Mucosa of gallbladder (tissue), 1 donor: ENCODE measurements around the gene RTN4RL2. TPM values are rescaled to one million over a fixed set of nuclear protein-coding genes. Genes with fewer than 3 reads are reported as not detected.

Experiments
- DNase-seq: peaks from one replicate; pipeline ENCODE4 v3.0.0-alpha.2; 2020; ENCODE audit warnings: low spot score
- total RNA-seq: library from RNA; stranded (reverse); gene quantifications from one replicate; pipeline ENCODE4 v1.2.1, GENCODE V29; 2021
- donor health status: DM: no; HTN: no; CAD: no.

RTN4RL2 gene
- total RNA-seq, 1 donor from 2014 or later, result 19.2 TPM

DNA sequence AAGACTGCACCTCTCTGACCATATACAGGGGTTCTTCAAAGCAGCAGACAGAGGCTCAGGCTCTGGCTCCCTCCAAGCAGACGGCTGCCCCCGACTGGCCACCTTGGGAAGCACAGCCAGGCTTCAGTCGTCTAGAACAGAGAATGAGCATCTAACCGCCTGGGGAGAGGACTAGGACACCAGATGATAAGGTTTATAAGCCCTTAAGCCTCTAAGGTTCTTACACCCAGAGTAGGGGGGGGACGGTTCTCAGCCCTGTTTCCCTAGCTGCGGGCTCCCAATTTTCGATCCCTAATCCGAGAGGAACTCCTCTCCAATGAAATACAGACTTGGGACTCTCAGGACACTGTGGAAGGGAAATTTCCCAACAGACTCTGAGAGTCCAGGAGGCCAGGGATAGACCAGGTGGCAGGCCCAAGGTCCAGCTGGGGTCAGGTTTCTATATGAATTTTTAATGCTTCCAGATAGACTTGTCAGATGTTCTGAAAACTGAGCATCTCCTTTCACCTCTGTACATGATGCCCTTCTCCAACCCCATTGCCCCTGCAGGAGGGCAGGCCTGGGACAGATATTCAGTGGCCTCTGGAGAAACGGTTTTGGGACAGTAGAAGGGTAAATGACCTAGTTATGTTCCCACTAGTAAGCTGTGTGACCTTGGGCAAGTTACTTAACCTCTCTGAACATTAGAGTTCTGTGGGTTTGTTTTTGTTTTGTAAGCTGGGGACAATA, 20.2 kb downstream of the RTN4RL2 start:
- DNase-seq, result peak; percentile 64

DNA sequence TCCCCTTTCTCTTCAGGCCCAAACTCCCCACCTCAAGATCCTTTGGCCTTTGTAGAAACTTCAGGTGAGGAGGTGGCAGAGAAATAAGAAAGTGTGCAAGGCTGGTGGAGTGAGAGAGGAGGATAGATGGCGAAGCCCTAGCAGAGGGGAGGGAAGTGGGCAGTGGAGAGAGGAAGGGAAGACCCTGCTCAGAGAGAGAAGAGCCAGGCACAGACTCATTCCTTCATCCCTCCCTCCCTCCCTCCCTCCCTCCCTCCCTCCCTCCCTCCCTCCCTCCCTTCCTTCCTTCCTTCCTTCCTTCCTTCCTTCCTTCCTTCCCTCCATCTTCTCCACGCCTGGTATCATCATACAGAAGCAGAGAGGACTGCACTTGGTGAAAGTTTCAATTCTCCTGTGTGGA, 21.0 kb downstream of the RTN4RL2 start:
- DNase-seq, result no peak

DNA sequence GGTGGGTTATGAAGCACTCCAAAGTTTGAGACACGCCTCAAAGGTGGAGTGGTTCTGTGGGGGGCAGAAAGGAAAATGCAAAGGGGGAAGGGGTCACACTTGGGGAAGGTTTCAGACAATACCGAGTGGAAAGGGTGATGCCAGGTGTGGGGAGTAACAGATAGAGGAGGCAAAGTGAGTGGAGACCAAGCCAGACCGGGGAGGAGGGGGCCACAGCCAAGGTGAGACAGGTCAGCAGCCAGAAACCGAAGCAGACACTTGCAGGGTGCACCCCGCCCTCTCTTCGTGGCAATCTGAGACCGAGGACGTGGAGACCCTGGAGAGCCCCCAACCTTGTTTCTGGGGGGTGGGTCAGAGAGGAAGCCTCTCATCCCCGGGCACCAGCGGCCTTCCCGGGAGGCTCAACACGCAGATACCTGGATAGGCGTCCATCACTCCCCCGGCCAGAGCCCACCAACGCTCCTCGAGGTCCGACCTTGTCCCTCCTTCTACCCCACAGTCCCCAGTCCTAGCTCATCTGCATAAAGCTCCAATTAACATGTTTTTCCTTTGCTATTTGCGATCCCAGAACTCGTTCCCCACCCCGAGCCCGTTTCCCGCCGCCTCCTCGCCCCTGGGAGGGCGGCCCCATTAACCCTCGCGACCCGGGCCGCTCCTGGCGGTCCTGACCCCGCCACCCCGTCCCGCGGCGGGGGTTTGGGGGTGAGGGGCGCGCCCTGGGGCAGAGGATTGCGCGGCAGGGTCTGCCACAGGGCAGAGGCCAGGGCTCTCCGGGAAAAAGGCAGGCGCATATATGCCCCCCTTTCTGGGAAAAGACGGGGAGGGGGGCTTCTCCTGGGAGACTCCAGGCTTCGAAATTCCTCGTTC, 21.8 kb downstream of the RTN4RL2 start:
- DNase-seq, result no peak

DNA sequence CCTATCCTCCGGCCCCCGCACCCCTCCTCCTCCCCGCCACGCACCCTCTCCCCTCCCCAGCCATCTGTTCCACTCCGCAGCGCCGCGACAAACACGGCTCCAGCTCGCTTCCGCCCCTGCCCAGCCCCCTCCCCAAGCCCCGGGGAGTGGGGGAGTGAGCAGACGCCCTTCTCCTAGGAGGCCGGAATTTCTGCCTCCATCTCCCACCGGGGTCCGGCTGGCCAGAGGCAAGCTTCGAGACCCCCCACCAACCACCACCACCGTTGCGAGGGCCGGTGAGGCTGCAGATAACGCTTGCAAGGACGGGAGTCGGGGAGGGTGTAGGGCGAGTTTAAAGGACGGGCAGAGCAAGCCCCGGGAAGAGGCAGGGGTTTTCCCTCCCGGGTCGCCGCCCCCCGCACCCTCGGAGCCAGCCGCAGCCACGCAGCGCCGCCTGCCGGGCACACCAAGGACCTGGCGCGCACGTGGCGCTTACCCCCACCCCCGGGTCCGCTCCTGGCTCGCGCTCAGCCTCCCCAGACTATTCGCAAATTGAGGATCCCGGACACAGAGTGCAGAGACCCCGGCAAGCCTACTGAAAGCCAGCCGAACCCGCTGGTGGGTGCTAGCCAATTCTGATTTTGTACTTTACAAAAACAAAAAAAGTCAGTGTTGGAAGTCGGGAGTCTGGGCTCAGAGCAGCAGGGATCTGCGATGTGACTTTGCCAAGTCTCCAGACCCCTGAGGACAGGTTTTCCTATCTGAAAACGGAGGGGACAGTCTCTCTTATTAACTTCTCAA, 22.6 kb downstream of the RTN4RL2 start:
- DNase-seq, result no peak

DNA sequence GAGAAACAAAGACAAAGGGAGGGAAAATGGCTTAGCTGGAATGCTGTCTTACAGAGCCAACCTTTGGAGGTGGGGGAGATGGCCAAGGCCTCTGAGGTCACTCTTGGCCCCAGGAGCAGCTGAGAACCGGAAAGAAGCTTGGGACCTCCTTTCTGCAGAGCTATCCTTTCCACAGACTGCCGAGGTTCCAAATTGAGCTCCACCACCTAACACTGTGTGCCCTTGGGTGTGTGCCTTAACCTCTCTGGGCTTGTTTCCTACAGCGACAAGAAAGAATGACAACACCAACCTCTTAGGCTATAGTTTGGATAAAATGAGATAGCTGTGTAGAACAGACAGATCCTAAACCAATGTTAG, 23.2 kb downstream of the RTN4RL2 start:
- no peak for DNase-seq

DNA sequence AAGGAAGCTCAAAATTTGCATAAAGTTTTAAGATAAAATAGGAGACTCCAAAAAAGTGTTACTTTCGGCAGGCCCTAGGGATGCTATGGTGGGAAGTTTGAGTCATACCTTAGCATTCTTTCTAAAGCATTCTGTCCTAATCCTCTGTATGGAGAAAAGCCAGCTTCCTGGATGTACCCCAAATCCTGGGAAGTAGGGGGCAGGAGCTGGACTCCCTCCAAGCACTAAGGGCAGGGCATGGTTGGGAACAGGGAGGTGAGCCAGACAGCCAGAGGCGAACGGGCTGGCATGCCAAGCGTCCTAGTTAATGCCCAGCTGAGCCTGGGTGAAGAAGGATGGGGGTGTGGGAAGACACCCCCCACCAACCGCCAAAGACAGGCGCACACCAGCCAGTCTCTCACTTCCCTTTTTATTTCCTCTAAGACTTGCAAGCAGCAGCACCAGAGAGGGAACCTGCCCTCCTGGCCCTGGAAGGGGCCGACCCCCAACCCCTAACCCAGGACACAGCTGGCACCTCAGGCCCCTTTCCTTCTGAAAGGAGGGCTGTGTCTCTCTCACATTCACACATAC, 23.9 kb downstream of the RTN4RL2 start:
- DNase-seq, result no peak

DNA sequence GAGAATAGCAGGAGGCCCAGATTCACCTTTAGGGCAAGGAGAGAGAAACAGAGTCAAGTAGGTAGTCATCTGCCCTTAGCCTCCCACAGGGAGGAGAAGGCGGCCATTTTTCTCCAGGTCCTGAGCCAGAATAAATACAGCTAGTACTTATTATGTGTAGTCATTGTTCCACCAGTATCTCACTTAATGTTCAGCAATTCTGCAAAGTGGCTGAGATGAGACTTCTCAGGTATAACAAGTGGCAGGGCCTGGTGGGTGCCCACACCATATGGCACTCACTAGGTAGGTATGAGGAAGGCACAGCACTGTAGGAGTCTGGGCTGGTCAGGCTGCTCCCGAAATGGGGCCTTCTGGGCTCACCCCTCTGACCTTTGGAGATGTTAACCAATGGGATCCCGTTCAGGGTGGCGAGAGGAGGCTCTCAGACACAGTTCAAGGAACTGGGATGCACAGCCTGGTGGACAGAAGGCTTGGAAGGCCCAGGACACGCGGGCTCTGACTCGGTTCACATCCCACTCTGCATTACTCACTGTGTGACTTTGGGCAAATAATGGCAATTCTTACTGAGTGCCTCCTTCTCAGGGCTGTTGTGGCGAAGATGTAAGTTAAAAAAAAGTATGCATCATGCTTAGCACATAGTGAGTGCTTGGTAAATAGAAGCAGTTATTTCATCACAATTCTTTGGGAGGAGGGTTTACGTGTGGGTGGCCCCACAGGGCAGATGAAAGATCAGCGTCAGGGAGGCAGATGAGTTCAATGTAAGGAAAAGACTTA, 25.1 kb downstream of the RTN4RL2 start:
- DNase-seq, result no peak

DNA sequence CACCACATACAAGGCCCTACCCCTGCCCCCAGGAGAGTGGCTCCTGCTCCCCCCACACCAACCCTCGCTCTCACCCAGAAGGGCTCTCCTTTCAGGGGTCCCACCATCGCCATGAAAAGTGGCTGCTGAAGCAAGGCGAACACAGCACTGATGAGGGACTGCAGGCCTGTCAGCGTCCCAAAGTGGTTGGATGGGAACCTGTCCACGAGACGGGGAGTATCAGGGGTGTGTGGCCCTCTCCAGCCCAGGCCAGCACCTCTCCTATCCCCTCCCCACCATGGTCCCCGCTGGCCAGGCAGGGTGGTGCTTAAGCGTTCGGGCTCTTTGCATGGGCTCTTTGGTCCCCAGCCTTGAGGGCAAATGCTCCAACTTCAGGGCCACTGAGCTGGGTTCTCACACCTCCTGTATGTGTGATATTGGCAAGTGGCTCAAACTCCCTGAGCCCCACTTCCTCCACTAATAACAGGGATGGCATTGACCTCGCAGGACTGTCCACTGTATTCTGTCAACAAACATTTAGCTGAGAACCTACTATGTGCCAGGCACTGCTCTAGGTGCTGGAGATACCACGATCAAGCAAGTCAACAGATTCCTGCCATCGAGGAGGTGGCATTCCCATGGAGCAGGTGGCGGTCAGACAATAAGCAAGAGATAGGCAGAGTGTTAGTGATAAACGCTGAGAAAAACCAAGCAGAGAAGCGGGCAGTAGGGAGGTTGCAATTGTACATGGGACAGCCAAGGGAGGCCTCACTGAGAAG, 26.9 kb downstream of the RTN4RL2 start:
- DNase-seq, result no peak

DNA sequence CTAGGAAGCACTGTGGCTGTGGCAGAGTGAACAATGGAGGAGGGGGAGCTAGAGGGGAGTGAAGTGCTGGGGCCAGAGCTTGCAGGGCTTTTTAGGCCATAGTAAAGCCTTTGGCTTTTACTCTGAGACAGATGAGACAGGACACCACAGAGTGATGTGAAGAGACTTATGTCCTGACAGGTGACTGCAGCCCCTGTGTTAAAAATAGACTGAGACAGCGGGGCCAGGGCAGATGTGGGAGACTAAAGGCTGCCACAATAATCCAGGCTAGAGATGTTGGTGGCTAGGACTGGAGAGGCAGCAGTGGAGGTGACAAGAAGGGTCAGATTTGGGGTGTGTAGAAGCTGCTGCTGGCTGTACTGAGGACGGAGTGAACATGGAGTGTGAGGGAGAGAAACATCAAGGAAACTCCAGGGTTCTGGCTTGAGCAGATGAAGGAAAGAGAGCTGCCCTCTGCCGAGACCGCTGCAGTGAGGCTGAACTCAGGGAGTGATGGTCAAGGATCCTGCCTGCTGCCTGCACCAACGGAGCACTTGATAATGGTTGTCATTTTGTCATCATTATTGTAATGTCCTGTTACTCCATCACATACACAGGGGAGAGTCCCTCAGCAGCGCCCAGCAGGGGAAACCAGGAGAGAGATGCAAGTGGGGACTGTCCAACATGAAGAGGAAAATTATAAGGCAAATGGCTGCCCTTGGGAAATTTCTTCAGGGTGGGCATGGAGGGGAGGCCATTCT, 27.8 kb downstream of the RTN4RL2 start:
- DNase-seq, result no peak

DNA sequence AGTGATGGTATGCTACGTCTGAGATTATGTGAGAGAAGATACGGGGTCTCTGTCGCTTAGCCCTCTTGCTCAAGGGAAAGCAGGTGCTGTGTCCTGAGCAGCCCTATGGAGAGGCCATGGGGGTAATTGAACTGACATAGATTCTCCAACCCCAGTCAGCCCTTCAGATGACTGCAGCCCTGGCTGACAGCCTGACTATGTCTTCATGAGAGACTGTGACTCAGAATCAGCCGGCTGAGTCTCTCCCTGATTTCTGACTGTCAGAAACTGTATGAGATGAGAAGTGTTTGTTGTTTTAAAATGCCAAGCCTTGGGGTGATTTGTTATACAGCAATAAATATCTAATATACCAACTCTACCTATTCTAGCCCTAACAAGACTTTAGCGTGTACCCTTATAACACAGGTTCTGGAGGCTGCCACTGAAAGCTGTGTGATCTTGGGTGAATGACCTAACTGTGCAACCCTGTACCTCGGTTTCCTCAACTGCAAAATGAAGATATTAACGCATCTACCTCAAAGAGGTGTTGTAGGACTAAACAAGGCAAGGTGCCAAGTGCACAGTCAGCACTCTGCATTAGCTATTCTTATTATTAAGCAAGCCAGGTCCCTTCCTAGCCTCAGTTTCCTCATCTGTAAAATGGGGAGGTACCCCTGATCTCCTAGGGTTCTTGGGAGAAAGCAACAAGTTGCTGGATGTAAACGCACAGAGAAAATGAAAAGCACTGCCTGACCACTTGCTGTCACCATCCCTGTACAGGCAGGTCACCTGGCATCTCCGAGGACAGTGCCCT, 30.3 kb downstream of the RTN4RL2 start:
- DNase-seq, result no peak

DNA sequence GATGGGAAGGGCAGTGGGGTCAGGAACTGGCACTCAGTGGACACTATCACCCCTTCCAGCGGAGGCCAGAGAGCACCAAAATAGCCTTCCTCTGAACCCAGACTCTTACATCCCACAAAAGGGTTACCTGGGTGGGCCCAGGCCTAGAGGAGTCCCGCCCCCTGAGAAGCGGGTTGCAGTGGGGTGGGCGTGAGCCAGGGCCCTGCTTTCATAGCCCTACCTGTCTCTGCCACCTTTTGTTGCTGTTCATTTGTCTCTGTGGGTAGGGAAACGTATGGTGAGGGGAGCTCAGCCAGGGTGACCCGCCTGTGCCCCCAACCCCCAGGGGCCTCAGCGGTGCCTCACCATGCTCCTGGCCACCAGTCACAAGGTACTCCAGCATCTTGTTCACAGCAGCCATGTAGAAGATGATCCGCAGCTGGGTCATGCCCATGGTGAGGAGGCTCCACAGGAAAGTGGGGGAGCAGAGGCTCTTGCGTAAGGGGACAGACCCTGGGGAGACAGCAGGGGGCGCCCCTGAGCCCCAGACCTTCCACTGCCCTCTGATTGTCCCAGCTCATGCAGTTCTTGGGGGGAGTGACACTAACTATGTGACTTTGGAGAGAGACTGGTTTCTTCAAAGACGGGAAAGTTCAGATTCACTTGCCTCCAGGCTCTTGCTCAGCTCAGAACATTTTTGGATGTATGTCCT, 31.2 kb downstream of the RTN4RL2 start:
- no peak for DNase-seq

DNA sequence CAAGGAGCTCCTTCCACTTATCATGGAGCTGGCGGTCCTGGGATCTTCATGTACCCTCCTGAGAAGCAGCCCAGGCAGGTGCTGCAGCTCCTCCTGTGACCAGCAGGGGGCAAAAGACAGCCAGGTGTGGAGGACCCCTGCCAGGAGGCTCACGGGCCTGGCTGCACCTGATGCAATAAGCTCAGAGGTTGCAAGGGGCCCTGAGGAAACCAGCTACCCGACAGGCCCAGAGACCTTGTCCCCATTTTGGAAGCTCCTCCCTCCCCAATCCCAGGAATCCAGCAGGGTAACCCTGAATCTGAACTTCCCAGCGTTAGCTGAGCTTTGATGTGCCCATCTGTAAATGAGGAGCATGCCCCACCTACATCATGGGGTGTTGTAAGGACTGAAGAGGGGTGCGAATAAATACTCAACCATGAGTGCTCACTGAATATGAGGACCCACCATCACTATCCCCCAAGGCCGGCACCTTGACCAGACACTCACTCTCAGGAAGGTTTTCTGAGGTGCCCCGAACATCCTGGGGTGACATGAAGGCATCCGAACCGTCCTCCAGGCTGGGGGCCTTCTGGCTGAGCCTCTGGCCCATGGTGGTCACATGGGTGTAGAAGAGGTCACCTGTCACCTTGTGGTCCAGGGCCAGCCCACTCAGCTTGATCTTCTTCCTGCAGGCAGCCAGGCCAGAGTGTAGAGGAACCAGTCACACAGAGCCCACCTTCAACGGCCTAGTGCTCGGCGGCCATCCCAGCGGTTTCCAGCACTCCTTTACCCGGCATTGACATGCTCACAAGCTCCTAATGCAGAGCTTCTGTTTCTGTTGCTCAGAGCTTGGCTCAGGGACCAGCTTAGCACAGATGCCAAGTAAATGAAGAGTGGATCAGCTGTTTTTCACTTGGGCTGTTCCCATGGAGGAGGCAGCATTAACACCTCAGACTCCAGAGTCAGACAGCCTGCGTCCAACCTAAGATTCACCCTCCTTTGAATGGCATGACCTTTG, 33.5 kb downstream of the RTN4RL2 start:
- peak; percentile 52 for DNase-seq

DNA sequence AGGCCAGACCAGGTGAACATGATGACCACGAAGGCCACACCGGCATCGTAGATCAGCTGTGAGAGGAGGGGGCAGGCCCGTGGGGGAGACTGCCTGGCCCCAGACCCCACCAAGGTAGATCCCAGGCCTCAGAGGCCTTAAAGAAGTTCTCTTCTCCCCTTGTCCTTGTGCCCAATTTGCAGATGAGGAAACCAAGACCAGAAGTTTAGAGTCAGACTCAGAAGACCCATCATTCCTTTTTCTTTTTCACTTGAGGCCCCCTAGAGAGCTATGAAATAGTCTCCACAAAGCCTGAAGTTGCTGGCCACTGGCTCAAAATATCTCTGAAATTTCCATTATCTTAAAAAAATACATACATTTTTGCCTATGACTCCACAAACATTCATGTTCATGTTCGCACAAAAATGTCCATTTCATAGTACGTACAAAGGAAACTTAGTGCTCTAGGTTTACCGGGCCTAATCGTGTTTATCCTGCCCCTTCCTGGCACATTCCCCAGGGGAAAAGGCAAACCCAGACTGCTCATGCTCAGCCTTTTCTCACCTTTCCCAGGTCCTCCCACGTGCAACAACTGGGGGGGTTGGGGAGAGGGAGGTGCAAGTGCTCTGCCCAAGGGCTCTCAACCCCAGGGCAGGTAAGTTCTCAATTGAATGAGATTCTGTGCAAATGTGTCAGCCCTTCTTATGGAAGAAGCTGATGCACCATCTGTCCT, 35.9 kb downstream of the RTN4RL2 start:
- DNase-seq, result no peak

DNA sequence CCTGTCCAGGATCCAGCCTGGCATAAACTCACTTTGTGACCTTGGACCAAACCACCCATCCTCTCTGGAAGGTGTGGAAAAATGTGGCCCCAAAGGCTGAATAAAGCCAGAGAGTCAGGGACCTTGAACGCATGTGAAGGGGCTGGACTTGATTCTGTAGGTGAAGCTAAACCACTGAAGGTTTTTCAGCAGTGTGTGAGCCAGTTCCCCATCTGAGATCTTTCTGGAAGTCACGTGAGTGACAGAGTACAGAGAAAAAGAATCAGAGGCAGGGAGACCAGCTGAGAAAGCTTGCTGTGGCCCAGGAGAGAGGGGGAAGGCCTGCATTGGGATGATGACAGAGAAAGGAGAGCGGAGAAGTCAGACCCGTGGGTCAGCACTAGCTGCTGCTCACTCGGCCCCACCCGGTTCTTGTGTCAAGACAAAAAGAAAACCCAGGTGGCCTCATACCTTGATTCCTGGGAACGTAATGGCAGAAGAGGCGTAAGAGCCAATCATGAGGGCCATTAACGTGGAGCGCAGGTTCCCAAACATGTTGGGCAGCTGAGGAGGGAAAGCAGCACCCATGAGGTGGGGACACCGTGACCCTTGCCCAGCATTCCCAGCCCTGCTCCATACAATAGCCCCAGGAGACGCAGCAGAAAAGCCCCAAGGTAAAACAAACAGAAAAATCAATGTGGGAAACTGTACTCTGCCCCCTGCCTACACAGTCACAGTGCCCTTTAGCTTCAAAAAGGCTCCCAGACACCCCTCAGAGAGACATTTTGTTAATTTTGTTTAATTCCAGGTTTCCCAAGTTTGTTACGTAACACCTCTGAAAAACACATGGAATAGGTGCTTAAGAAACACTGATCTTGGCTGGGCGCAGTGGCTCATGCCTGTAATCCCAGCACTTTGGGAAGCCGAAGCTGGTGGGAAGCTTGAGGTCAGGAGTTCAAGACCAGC, 37.2 kb downstream of the RTN4RL2 start:
- peak; percentile 84 for DNase-seq

DNA sequence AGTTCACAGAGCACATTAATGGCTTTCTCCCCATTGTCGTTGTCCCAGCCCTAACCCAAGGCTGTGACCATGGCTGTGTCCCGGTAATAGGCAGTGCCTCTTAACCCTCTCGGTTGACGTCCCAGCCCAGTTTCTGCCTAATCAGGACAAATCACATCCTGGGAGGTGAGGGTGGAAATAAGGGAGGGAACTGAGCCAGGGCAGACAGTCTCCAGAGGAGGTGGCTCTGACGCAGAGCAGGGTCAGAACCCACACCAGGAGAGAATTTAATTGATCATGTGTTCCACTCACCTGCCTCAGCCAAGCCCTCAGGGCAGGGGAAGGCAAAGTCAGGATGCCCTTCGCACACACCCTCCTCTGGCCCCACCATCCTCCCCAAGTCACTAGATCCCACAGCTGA, 38.2 kb downstream of the RTN4RL2 start:
- peak; percentile 85 for DNase-seq
